PFSK-1 (cell line): ENCODE results near the gene TFPI.

ENCODE experiments used
- FOXP2 ChIP-seq: optimal IDR thresholded peaks from 2 replicates; pipeline ENCODE3; 2011; ENCODE audit warnings: borderline replicate concordance, control low read depth, inconsistent platforms; ENCODE audit not compliant: insufficient read depth; ENCODE audit errors: extremely low read length, extremely low read depth
- POLR2AphosphoS5 ChIP-seq: IDR thresholded peaks from 2 replicates; pipeline ENCODE4 v1.6.1; 2012; ENCODE audit warnings: low read depth, mild to moderate bottlenecking, control low read depth, low read length, moderate library complexity
- REST ChIP-seq, 2 experiments: IDR thresholded peaks; 2 replicates each; pipeline versions ENCODE4 v1.6.1 to v1.8.0; 2011 to 2012; ENCODE audit warnings: low read depth in 2 of 2, low read length in 2 of 2, control low read depth in 1 of 2, inconsistent platforms in 1 of 2, mild to moderate bottlenecking in 1 of 2, moderate library complexity in 1 of 2; ENCODE audit not compliant: insufficient read depth in 1 of 2
- TAF1 ChIP-seq: IDR thresholded peaks from 2 replicates; pipeline ENCODE4 v1.6.1; 2012; ENCODE audit warnings: low read length, control low read depth, borderline replicate concordance; ENCODE audit not compliant: insufficient read depth

GRCh38 chr2:187569571-187569970, 15.3 kb upstream of the TFPI start:
- TF ChIP-seq POLR2AphosphoS5 (no peak), TAF1 (no peak), REST (IDR thresholded peaks at IDR 0.05; ENCODE audit: insufficient read depth in 1 of 2, low read depth in 2 of 2, low read length in 2 of 2) (no peak), FOXP2 (no peak)
